ENCODE measurements around the gene PLAU.

Gene PLAU

GRCh38 chr10:73967022-73967429 lies 56.1 kb downstream of the PLAU start:
- TF ChIP-seq CTCF (conservative IDR thresholded peaks at IDR 0.05; ENCODE audit: low read depth, low read length) = no peak
- H3K4me2 ChIP-seq = no peak overlapping the region

More at GRCh38 chr10:73967022-73967429, 56.1 kb downstream of the PLAU start:
- H3K79me2 ChIP-seq (ENCODE audit: insufficient read depth, low read depth) = no peaks in the 10 kb centered on the region
- no peak overlapping the region for H2AFZ ChIP-seq (ENCODE audit: low read depth)
- no peak overlapping the region for H3K27ac ChIP-seq
- H3K4me1 ChIP-seq (ENCODE audit: low read depth, poor library complexity, severe bottlenecking) = no peaks in the 10 kb centered on the region
- H3K9ac ChIP-seq = no peak overlapping the region
- H3K27me3 ChIP-seq (ENCODE audit: insufficient read depth, low read depth) = no peaks in the 10 kb centered on the region
- H3K4me3 ChIP-seq (IDR thresholded peaks at IDR 0.05; ENCODE audit: insufficient read depth, low read depth, low read length) = no peak overlapping the region
- H4K20me1 ChIP-seq (ENCODE audit: insufficient read depth) = no peaks in the 10 kb centered on the region
- no peaks in the 10 kb centered on the region for H3K36me3 ChIP-seq (ENCODE audit: insufficient read depth)
